Measurements from ENCODE around the gene EGLN2.
"Not testable (repeated sequence)": the region's sequence is repeated elsewhere in the genome, so short reads cannot be mapped to it uniquely, and the experiment has no call there.

EGLN2 gene

GRCh38 chr19:40802300-40803169 is 3.5 kb downstream of the EGLN2 start:
- no peak for DNase-seq

- DNase-seq, result no peak
Observed at GRCh38 chr19:40803170-40803856, 4.3 kb downstream of the EGLN2 start.

- peak; percentile 35 to 49 for DNase-seq
Observed at GRCh38 chr19:40803857-40804782, 5.1 kb downstream of the EGLN2 start.

- no peak for DNase-seq
Observed at GRCh38 chr19:40804783-40805242, 5.8 kb downstream of the EGLN2 start.

- DNase-seq, result no peak
Observed at GRCh38 chr19:40805258-40805868, 6.4 kb downstream of the EGLN2 start.

GRCh38 chr19:40806423-40807146 is 7.6 kb downstream of the EGLN2 start:
- peak; percentile 78 to 80 for DNase-seq

- no peak for DNase-seq
Observed at GRCh38 chr19:40807147-40808020, 8.4 kb downstream of the EGLN2 start.

- no peak for DNase-seq
Observed at GRCh38 chr19:40808021-40808325, 9.0 kb downstream of the EGLN2 start.

- no peak for DNase-seq
Observed at GRCh38 chr19:40808497-40808896, 9.5 kb downstream of the EGLN2 start.

- no peak for DNase-seq
Observed at GRCh38 chr19:40809358-40810086, 10.5 kb downstream of the EGLN2 start.

GRCh38 chr19:40810160-40810559 is 11.2 kb downstream of the EGLN2 start:
- no peak for DNase-seq

GRCh38 chr19:40810649-40811408 is 11.8 kb downstream of the EGLN2 start:
- peak in 1 of 2 donors; percentile 52 for DNase-seq

- peak; percentile 41 to 47 for DNase-seq
Observed at GRCh38 chr19:40811478-40812341, 12.7 kb downstream of the EGLN2 start.

GRCh38 chr19:40812571-40812970 is 13.6 kb downstream of the EGLN2 start:
- not testable (repeated sequence) for DNase-seq

- no peak for DNase-seq
Observed at GRCh38 chr19:40813182-40813581, 14.2 kb downstream of the EGLN2 start.

- DNase-seq, result no peak
Observed at GRCh38 chr19:40815223-40815622, 16.2 kb downstream of the EGLN2 start.

- peak; percentile 76 to 79 for DNase-seq
Observed at GRCh38 chr19:40818480-40819399, 19.7 kb downstream of the EGLN2 start.

Measured in activated CD4-positive, alpha-beta T cell treated with anti-CD3 and anti-CD28 coated beads for 4 hours (primary cell).